GM23338 (cell line): ENCODE results near the gene BBS10. TPM values are rescaled to one million over a fixed set of nuclear protein-coding genes. Genes with fewer than 3 reads are reported as not detected.

Experiments
- EZH2 ChIP-seq: fragments of 200-600 bp; sonication (generic); IDR thresholded peaks from one replicate; pipeline ENCODE4 v1.8.0; 2017; ENCODE audit warnings: antibody characterized with exemption, mild to moderate bottlenecking, low read depth; ENCODE audit not compliant: unreplicated experiment
- EZH2phosphoT487 ChIP-seq: fragments of 200-600 bp; sonication (generic); IDR thresholded peaks from one replicate; pipeline ENCODE4 v1.8.1; 2018; ENCODE audit warnings: antibody characterized with exemption; ENCODE audit not compliant: unreplicated experiment
- JUNB ChIP-seq: IDR thresholded peaks from one replicate; pipeline ENCODE4 v1.6.1; 2016; ENCODE audit warnings: antibody characterized with exemption; ENCODE audit not compliant: unreplicated experiment
- POLR2AphosphoS5 ChIP-seq: IDR thresholded peaks from 2 replicates; pipeline ENCODE4 v1.6.1; 2016; ENCODE audit warnings: antibody characterized with exemption, low read depth
- STAT1 ChIP-seq: IDR thresholded peaks from one replicate; pipeline ENCODE4 v1.6.1; 2016; ENCODE audit warnings: antibody characterized with exemption; ENCODE audit not compliant: unreplicated experiment
- polyA plus RNA-seq: library from polyadenylated mRNA; unstranded; fragments of >200 nt; fragmentation: Nextera tagmentation; extraction: Ambion mirVana; gene quantifications from 2 replicates; pipeline ENCODE4 v1.2.1, GENCODE V29; 2016
- total RNA-seq: library from RNA; depleted of rRNA; stranded (reverse); fragments of >200 nt; shearing (Covaris generic); gene quantifications from 2 replicates; pipeline ENCODE4 v1.2.3, GENCODE V29; 2014
- TF ChIP-seq, protein P1 (sequence below): fragments of 250-450 bp; sonication (Bioruptor Pico); IDR thresholded peaks from 2 replicates; pipeline ENCODE4 v1.5.0; 2020; ENCODE audit warnings: mild to moderate bottlenecking, moderate library complexity
- TF ChIP-seq, protein P2 (sequence below): IDR thresholded peaks from one replicate; pipeline ENCODE4 v1.6.1; 2018; ENCODE audit warnings: antibody characterized with exemption; ENCODE audit not compliant: unreplicated experiment

Gene BBS10
- total and polyA plus RNA-seq, 2 experiments from 2014 or later = 5.2 to 12.8 TPM

DNA sequence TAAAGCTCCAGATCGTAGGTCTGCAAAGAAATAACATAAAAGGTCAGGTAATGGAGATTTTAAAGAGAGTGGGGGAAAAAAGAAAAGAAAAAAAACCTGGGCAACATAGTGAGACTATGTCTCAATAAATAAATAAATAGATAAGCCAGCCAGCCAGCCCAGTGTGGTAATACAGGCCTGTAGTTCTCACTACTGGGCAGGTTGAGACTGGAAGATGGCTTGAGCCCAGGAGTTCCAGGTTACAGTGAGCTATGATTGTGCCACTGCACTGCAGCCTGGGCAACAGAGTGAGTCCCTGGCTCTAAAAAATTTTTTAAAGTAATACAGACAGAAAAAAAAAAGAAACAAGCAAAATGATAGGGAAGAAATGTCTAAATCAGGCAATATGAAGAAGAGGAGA, 43.2 kb upstream of the BBS10 start (continued):
- TF ChIP-seq, protein P1, sequence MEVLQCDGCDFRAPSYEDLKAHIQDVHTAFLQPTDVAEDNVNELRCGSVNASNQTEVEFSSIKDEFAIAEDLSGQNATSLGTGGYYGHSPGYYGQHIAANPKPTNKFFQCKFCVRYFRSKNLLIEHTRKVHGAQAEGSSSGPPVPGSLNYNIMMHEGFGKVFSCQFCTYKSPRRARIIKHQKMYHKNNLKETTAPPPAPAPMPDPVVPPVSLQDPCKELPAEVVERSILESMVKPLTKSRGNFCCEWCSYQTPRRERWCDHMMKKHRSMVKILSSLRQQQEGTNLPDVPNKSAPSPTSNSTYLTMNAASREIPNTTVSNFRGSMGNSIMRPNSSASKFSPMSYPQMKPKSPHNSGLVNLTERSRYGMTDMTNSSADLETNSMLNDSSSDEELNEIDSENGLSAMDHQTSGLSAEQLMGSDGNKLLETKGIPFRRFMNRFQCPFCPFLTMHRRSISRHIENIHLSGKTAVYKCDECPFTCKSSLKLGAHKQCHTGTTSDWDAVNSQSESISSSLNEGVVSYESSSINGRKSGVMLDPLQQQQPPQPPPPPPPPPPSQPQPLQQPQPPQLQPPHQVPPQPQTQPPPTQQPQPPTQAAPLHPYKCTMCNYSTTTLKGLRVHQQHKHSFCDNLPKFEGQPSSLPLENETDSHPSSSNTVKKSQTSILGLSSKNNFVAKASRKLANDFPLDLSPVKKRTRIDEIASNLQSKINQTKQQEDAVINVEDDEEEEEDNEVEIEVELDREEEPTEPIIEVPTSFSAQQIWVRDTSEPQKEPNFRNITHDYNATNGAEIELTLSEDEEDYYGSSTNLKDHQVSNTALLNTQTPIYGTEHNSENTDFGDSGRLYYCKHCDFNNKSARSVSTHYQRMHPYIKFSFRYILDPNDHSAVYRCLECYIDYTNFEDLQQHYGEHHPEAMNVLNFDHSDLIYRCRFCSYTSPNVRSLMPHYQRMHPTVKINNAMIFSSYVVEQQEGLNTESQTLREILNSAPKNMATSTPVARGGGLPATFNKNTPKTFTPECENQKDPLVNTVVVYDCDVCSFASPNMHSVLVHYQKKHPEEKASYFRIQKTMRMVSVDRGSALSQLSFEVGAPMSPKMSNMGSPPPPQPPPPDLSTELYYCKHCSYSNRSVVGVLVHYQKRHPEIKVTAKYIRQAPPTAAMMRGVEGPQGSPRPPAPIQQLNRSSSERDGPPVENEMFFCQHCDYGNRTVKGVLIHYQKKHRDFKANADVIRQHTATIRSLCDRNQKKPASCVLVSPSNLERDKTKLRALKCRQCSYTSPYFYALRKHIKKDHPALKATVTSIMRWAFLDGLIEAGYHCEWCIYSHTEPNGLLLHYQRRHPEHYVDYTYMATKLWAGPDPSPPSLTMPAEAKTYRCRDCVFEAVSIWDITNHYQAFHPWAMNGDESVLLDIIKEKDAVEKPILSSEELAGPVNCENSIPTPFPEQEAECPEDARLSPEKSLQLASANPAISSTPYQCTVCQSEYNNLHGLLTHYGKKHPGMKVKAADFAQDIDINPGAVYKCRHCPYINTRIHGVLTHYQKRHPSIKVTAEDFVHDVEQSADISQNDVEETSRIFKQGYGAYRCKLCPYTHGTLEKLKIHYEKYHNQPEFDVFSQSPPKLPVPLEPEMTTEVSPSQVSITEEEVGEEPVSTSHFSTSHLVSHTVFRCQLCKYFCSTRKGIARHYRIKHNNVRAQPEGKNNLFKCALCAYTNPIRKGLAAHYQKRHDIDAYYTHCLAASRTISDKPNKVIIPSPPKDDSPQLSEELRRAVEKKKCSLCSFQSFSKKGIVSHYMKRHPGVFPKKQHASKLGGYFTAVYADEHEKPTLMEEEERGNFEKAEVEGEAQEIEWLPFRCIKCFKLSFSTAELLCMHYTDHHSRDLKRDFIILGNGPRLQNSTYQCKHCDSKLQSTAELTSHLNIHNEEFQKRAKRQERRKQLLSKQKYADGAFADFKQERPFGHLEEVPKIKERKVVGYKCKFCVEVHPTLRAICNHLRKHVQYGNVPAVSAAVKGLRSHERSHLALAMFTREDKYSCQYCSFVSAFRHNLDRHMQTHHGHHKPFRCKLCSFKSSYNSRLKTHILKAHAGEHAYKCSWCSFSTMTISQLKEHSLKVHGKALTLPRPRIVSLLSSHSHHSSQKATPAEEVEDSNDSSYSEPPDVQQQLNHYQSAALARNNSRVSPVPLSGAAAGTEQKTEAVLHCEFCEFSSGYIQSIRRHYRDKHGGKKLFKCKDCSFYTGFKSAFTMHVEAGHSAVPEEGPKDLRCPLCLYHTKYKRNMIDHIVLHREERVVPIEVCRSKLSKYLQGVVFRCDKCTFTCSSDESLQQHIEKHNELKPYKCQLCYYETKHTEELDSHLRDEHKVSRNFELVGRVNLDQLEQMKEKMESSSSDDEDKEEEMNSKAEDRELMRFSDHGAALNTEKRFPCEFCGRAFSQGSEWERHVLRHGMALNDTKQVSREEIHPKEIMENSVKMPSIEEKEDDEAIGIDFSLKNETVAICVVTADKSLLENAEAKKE (CRISPR knock-in tag) = no peak
- no peak for TF ChIP-seq EZH2
- TF ChIP-seq, protein P2, sequence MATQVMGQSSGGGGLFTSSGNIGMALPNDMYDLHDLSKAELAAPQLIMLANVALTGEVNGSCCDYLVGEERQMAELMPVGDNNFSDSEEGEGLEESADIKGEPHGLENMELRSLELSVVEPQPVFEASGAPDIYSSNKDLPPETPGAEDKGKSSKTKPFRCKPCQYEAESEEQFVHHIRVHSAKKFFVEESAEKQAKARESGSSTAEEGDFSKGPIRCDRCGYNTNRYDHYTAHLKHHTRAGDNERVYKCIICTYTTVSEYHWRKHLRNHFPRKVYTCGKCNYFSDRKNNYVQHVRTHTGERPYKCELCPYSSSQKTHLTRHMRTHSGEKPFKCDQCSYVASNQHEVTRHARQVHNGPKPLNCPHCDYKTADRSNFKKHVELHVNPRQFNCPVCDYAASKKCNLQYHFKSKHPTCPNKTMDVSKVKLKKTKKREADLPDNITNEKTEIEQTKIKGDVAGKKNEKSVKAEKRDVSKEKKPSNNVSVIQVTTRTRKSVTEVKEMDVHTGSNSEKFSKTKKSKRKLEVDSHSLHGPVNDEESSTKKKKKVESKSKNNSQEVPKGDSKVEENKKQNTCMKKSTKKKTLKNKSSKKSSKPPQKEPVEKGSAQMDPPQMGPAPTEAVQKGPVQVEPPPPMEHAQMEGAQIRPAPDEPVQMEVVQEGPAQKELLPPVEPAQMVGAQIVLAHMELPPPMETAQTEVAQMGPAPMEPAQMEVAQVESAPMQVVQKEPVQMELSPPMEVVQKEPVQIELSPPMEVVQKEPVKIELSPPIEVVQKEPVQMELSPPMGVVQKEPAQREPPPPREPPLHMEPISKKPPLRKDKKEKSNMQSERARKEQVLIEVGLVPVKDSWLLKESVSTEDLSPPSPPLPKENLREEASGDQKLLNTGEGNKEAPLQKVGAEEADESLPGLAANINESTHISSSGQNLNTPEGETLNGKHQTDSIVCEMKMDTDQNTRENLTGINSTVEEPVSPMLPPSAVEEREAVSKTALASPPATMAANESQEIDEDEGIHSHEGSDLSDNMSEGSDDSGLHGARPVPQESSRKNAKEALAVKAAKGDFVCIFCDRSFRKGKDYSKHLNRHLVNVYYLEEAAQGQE = no peak
- TF ChIP-seq STAT1 = no peak
- TF ChIP-seq JUNB = no peak
- TF ChIP-seq EZH2phosphoT487 = no peak
- no peak for TF ChIP-seq POLR2AphosphoS5
